Measurements from ENCODE around the gene AGPS. TPM values are rescaled to one million over a fixed set of nuclear protein-coding genes. Genes with fewer than 3 reads are reported as not detected.

Gene AGPS
- total RNA-seq, 1 experiment from 2014 or later: 60.9 TPM

DNA sequence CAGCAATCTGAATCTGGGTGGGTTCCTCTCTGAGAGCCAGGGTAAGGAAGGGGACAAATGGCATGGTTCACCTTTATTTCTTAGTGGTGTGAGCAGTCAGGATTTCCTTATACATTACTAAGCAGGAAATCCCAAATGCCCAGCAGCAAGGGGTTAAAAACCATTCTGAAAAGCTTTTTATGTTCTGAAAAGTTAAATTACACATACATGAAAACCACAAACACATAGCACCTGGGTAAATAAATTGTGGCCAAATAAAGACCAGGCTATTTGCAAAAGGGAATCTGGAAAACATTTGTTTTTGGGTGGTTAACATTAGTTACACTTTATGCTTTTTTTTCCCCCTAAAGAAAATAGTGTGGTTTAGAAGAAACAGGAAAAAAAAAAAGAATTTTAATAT, 156.1 kb downstream of the AGPS start:
- no peak for DNase-seq

More for the DNA sequence above, 156.1 kb downstream of the AGPS start:
- Histone ChIP-seq H2BK120ac (ENCODE audit: low read depth, low read length, poor library complexity, severe bottlenecking) (no peak overlapping the region), H2AK5ac (ENCODE audit: insufficient read length, low read length) (no peak overlapping the region), H4K5ac (ENCODE audit: insufficient read length, low read depth, low read length) (no peak overlapping the region), H3K23me2 (ENCODE audit: insufficient read length, low read depth, low read length, poor library complexity, severe bottlenecking) (peaks cover 5% of the 10 kb centered on the region), H4K20me1 (ENCODE audit: control insufficient read depth, insufficient read depth, insufficient read length) (no peaks in the 10 kb centered on the region), H3K79me1 (ENCODE audit: insufficient read depth, low read depth, low read length, poor library complexity, severe bottlenecking) (no peaks in the 10 kb centered on the region), H3K9ac (ENCODE audit: extremely low read depth, insufficient read length, low read length) (no peak overlapping the region), H3K23ac (ENCODE audit: insufficient read length, low read depth, low read length) (no peak overlapping the region), H3K56ac (ENCODE audit: insufficient read length, low read depth, low read length) (no peak overlapping the region), H3K4me1 (ENCODE audit: insufficient read depth, low read length) (peaks cover 2% of the 10 kb centered on the region; the same call in 1 of the 2 replicates), H2BK12ac (ENCODE audit: insufficient read length, low read depth, low read length) (no peak overlapping the region), H3K4me2 (ENCODE audit: insufficient read depth, insufficient read length, low read length) (no peak overlapping the region), H2BK15ac (ENCODE audit: low read depth, low read length) (no peak overlapping the region), H2BK5ac (ENCODE audit: insufficient read length, low read length) (no peak overlapping the region), H3K14ac (ENCODE audit: insufficient read depth, low read length) (no peak overlapping the region), H3K27ac (ENCODE audit: insufficient read length, low read depth, low read length) (no peak overlapping the region), H3K79me2 (ENCODE audit: insufficient read depth, low read length) (no peaks in the 10 kb centered on the region), H4K8ac (replicated peaks; ENCODE audit: insufficient read length, low read depth, low read length) (no peak overlapping the region), H3K4ac (ENCODE audit: low read depth, low read length) (no peak overlapping the region), H3T11ph (ENCODE audit: low read length) (no peak overlapping the region), H2BK20ac (ENCODE audit: low read depth, low read length, poor library complexity, severe bottlenecking) (no peak overlapping the region), H3K9me3 (ENCODE audit: control insufficient read depth, low read depth, low read length) (peaks cover 11% of the 10 kb centered on the region), H2AFZ (ENCODE audit: low read length) (no peak overlapping the region), H3K27me3 (ENCODE audit: insufficient read depth, low read length) (no peaks in the 10 kb centered on the region), H3K18ac (ENCODE audit: insufficient read length, low read depth, low read length) (no peak overlapping the region), H4K91ac (ENCODE audit: insufficient read length, low read depth, low read length) (no peak overlapping the region)
- no peaks in the 10 kb centered on the region; the same call in none of the 2 replicates for H3K27me3 Mint-ChIP-seq (ENCODE audit: low read depth)
- no peak overlapping the region for H3K4me3 Mint-ChIP-seq
- TF ChIP-seq, protein P1, sequence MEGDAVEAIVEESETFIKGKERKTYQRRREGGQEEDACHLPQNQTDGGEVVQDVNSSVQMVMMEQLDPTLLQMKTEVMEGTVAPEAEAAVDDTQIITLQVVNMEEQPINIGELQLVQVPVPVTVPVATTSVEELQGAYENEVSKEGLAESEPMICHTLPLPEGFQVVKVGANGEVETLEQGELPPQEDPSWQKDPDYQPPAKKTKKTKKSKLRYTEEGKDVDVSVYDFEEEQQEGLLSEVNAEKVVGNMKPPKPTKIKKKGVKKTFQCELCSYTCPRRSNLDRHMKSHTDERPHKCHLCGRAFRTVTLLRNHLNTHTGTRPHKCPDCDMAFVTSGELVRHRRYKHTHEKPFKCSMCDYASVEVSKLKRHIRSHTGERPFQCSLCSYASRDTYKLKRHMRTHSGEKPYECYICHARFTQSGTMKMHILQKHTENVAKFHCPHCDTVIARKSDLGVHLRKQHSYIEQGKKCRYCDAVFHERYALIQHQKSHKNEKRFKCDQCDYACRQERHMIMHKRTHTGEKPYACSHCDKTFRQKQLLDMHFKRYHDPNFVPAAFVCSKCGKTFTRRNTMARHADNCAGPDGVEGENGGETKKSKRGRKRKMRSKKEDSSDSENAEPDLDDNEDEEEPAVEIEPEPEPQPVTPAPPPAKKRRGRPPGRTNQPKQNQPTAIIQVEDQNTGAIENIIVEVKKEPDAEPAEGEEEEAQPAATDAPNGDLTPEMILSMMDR (conservative IDR thresholded peaks at IDR 0.05): no peak
- peaks cover 18% of the 10 kb centered on the region in 2 experiments for H3K9me3 Mint-ChIP-seq
- H3K4me1 Mint-ChIP-seq: peaks cover 0 to 5% of the 10 kb centered on the region in 2 experiments; a peak in 2 of 4 replicates
- peaks cover 10 to 16% (median 13%) of the 10 kb centered on the region in 3 experiments for H3K36me3 Mint-ChIP-seq (ENCODE audit: insufficient read depth in 1 of 3, low read depth in 3 of 3)
- H3K27ac Mint-ChIP-seq: no peak overlapping the region
